Endodermal cell (in vitro differentiated cells): ENCODE measurements around the gene DLGAP1. TPM values are rescaled to one million over a fixed set of nuclear protein-coding genes. Genes with fewer than 3 reads are reported as not detected.

Source experiments
- DNase-seq: peaks from one replicate; pipeline ENCODE4 v3.0.0-alpha.2; 2017
- H3K27ac ChIP-seq: 2 replicates; pipeline ENCODE4 v1.5.1; 2013; ENCODE audit warnings: mild to moderate bottlenecking, low read depth, low read length, moderate library complexity
- H3K27me3 ChIP-seq: 2 replicates; pipeline ENCODE4 v1.6.1; 2013; ENCODE audit warnings: mild to moderate bottlenecking, low read length, moderate library complexity; ENCODE audit not compliant: insufficient read depth, control insufficient read depth, poor library complexity, severe bottlenecking
- H3K36me3 ChIP-seq: 2 replicates; pipeline ENCODE4 v1.7.0; 2013; ENCODE audit warnings: mild to moderate bottlenecking, low read length, moderate library complexity; ENCODE audit not compliant: control insufficient read depth, insufficient read depth
- H3K4me1 ChIP-seq: one replicate; pipeline ENCODE4 v1.7.0; 2013; ENCODE audit warnings: low read length; ENCODE audit not compliant: control insufficient read depth, insufficient read depth
- H3K4me3 ChIP-seq: 2 replicates; pipeline ENCODE4 v1.5.1; 2013; ENCODE audit warnings: mild to moderate bottlenecking, low read length, moderate library complexity
- H3K9ac ChIP-seq: 2 replicates; pipeline ENCODE4 v1.6.1; 2013; ENCODE audit warnings: mild to moderate bottlenecking, low read length, moderate library complexity; ENCODE audit not compliant: poor library complexity, severe bottlenecking; ENCODE audit errors: extremely low read depth
- H3K9me3 ChIP-seq: 2 replicates; pipeline ENCODE4 v1.6.1; 2013; ENCODE audit warnings: mild to moderate bottlenecking, low read length, moderate library complexity; ENCODE audit not compliant: control insufficient read depth
- H3K27ac Mint-ChIP-seq: 2 replicates; pipeline ENCODE4 v1.8.0; 2020; ENCODE audit warnings: mixed read lengths
- H3K27me3 Mint-ChIP-seq: 2 replicates; pipeline ENCODE4 v1.8.0; 2021; ENCODE audit warnings: mild to moderate bottlenecking, mixed read lengths; ENCODE audit not compliant: insufficient read depth
- H3K36me3 Mint-ChIP-seq: 2 replicates; pipeline ENCODE4 v1.8.0; 2020; ENCODE audit warnings: low read depth, mixed read lengths
- H3K4me1 Mint-ChIP-seq: 2 replicates; pipeline ENCODE4 v1.8.0; 2020; ENCODE audit warnings: mixed read lengths
- H3K4me3 Mint-ChIP-seq: 2 replicates; pipeline ENCODE4 v1.8.0; 2020; ENCODE audit warnings: mild to moderate bottlenecking, moderate library complexity, mixed read lengths
- H3K9me3 Mint-ChIP-seq: 2 replicates; pipeline ENCODE4 v1.8.0; 2020; ENCODE audit warnings: mild to moderate bottlenecking, mixed read lengths
- CTCF ChIP-seq: fragments of 200-600 bp; sonication (generic); conservative IDR thresholded peaks from 2 replicates; pipeline ENCODE4 v1.5.0; 2021; ENCODE audit warnings: antibody characterized with exemption, mild to moderate bottlenecking
- WGBS, 2 experiments: methylation state at CpG; one replicate each; pipeline versions ENCODE4 v1.1.5 to v1.1.7; 2013; ENCODE audit warnings: missing lambda C conversion rate in 2 of 2, mixed read lengths in 1 of 2; ENCODE audit not compliant: insufficient coverage in 1 of 2, insufficient read length in 1 of 2; 5-methylcytosine and 5-hydroxymethylcytosine counted together
- total RNA-seq, 2 donors: library from RNA; stranded (reverse); fragmentation: NEBNext Ultra II Directional in 1 of 2; extraction: Animal tissue kit (Norgen Biotek cat#: 25700) in 1 of 2; gene quantifications; 2 replicates in 1 of 2; 3 replicates in 1 of 2; pipeline ENCODE4 v1.2.1, GENCODE V29; 2021

Gene DLGAP1
- total RNA-seq, 2 donors from 2014 or later, result 11.5 to 21.5 TPM

- 95 to 100% methylated on average over 1 of the region's 2 CpGs for WGBS, 2 experiments
- Mint-ChIP-seq H3K4me3 (no peak overlapping the region), H3K9me3 (no peaks in the 10 kb centered on the region), H3K27me3 (no peaks in the 10 kb centered on the region), H3K27ac (no peak overlapping the region), H3K4me1 (peaks cover 32% of the 10 kb centered on the region), H3K36me3 (no peaks in the 10 kb centered on the region)
- no peak for DNase-seq
- Histone ChIP-seq H3K9ac (no peak overlapping the region), H3K9me3 (no peaks in the 10 kb centered on the region), H3K27me3 (no peaks in the 10 kb centered on the region), H3K27ac (no peak overlapping the region), H3K4me1 (peaks cover 15% of the 10 kb centered on the region), H3K4me3 (no peak overlapping the region), H3K36me3 (peaks cover 4% of the 10 kb centered on the region)
- no peak for TF ChIP-seq CTCF
Measured at GRCh38 chr18:4351005-4351404, 104.1 kb downstream of the DLGAP1 start.

- WGBS, 2 experiments, result 80 to 83% methylated on average over 1 of the region's 1 CpG
- Histone ChIP-seq H3K27me3 (no peaks in the 10 kb centered on the region), H3K36me3 (peaks cover 3% of the 10 kb centered on the region), H3K27ac (no peak overlapping the region), H3K9ac (no peak overlapping the region), H3K4me3 (no peak overlapping the region), H3K9me3 (no peaks in the 10 kb centered on the region), H3K4me1 (no peaks in the 10 kb centered on the region)
- DNase-seq, result no peak
- H3K27ac Mint-ChIP-seq, result no peak overlapping the region
- no peaks in the 10 kb centered on the region for H3K36me3 Mint-ChIP-seq
- no peaks in the 10 kb centered on the region for H3K27me3 Mint-ChIP-seq
- H3K4me3 Mint-ChIP-seq, result no peak overlapping the region
- no peak for TF ChIP-seq CTCF
- peaks cover 3% of the 10 kb centered on the region for H3K4me1 Mint-ChIP-seq
- H3K9me3 Mint-ChIP-seq, result no peaks in the 10 kb centered on the region
Measured at GRCh38 chr18:4335386-4335785, 119.7 kb downstream of the DLGAP1 start.

- Mint-ChIP-seq H3K27ac (no peak overlapping the region), H3K9me3 (no peaks in the 10 kb centered on the region), H3K4me3 (no peak overlapping the region), H3K36me3 (no peaks in the 10 kb centered on the region), H3K4me1 (peaks cover 4% of the 10 kb centered on the region), H3K27me3 (no peaks in the 10 kb centered on the region)
- 92 to 93% methylated on average over 3 to 5 of the region's 5 CpGs for WGBS, 2 experiments
- Histone ChIP-seq H3K9ac (no peak overlapping the region), H3K9me3 (no peaks in the 10 kb centered on the region), H3K4me1 (no peaks in the 10 kb centered on the region), H3K27ac (no peak overlapping the region), H3K36me3 (peaks cover 5% of the 10 kb centered on the region), H3K27me3 (no peaks in the 10 kb centered on the region), H3K4me3 (no peak overlapping the region)
- no peak for DNase-seq
- TF ChIP-seq CTCF, result no peak
Measured at GRCh38 chr18:4333043-4333442, 122.1 kb downstream of the DLGAP1 start.
